ENCODE data around the gene TPM4.
"Not testable (repeated sequence)": the region's sequence is repeated elsewhere in the genome, so short reads cannot be mapped to it uniquely, and the experiment has no call there.

The TPM4 gene

DNA sequence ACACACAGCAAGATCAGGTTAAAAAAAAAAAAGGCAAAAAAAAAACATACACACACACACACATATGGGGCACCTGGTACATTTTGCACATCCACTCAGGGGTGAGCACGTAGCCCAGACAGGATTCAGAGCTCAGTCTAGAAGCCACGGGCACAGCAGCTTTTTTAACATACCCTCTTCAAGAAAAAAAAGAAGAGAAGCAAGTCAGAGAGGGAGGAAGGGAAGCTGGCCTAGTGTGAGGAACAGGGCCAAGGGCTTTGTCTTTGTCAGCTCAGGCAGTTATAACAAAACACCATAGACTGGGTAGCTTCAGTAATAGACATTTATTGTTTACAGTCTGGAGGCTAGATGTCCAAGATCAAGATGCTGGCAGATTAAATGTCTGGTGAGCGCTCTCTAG is 2.3 kb upstream of the TPM4 start:
- no peak for DNase-seq (ENCODE audit: low read depth)

GRCh38 chr19:16074488-16075365 is 1.6 kb upstream of the TPM4 start:
- DNase-seq (ENCODE audit: low read depth) = no peak

DNA sequence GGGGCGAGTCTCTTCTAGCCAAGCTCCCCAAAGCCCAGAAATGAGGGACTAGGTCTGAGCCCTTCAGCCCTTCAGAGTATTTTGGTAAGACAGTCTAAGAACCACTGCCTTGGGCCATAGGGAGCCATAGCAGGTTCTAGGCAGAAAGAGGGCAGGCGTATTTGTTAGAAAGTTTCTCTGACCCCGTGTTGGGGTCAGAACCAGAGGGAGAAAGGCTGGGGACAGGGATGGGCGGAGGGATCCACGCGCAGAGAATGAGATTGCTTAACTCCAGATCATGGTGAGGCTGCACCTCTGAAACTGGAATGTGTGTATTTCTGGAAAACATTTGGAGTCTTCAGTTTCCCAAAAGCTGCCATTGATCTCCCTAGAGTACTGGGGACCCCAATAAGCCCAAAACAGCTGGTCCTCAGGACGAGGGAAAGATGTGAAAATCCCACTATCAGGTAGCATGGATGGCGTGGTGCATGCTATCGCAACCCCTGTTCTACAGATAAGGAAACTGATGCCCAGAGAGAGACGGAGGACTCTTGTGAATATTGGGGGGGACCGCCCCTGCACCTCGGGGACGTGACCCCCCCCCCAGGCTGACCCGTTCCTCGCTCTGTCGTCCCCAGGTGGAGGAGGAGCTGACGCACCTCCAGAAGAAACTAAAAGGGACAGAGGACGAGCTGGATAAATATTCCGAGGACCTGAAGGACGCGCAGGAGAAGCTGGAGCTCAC is 703 bp upstream of the TPM4 start:
- DNase-seq (ENCODE audit: low read depth) = no peak

DNA sequence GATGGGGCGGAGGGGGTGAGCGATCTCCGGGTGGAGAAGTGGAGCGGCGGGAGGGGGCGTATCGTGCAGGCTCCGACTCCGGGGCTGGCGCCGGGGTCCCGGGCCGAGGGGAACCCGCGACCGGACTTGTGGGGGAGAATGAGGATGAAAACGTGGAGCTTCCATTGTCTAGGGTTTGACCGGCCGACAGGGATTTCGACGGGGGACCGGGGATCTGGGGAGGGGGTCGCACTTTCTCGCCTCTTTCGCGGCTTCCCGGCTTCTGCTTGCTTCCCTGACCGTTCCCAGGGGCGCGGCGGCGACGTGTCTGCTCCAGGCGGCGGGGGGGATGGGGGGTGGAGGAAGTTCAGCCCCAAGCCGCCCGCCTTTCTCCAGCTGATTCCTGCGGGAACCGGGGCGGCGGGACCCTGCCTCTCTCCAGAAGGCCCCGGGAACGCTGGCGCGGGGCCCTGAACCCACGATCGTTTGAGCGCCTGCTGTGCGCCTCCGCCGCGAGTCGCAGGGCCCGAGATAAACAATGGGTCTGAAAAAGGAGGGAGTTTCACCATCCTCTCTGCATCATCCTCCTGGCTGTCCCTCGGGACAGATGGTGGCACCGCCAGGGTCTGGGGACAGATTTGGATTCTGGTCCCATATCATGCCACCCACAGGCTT is 790 bp downstream of the TPM4 start:
- DNase-seq (ENCODE audit: low read depth) = no peak

GRCh38 chr19:16077984-16078758 is 1.9 kb downstream of the TPM4 start:
- DNase-seq (ENCODE audit: low read depth) = no peak

DNA sequence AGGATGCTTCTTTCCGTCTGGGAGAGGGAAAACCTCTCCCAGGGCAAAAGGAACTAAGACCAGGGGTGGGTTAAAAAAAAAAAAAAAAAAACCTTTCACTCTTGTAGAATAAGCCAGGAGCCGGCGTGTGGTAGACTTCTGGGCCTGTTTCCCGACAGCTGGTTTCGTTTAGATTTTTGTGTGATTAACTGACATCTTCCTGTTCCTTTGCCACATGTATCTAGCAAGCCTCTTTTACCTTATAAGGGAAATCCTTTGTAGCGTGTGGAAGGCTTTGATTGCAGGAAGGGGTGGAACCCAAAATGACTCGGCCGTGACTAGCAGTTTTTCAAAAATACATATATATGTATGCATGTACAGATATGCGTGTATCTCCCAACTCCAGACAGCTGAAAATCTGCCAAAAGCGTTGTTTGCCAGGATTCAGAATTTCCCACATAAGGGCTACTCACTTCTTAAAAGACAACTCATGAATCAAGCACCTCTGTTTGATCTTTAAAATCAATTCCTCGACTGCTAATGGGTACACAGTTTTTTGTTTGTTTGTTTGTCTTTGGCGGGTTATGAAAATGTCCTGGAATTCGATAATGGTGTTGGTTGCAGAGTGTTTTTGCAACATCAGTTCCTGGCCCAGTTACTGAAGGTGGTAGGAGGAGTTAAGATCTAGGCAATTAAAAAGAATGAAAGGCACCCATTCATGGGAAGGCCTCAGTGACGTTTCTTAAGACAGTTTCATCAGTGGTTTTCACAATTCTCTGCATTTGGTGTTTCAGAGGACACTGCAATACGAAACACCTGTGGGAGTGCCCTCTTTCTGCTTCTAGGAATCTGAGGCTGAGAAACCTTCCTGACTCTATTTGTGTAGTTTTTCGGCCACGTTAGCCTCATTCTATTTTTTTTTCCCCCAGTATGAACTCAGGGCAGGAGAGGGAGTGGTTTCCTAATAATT is 2.7 kb downstream of the TPM4 start:
- peak; percentile 53 for DNase-seq (ENCODE audit: low read depth)

DNA sequence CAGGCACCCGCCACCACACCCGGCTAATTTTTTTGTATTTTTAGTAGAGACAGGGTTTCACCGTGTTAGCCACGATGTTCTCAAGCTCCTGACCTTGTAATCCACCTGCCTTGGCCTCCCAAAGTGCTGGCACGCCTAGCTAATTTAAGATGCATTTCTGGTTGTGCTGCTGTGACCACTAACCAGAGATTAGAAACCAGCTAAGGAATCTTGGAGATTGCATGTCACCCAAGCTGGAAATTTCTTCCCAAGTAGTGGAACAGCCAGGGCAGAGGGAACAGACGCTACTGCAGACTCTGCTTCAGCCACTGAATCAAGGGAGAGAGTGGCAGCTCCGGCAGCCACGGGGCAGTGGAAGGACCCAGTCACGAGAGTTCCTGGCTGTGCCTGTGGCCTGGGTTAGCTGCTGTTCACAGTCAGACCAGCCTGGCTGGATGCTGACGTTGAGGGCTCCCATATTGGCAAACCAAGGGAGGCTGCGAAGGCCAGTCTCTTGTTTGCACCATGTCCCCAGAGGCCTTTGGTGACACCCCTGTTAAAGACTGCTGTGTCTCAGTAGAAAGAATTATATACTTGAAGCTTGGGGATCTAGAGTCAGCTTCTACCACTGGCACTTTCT is 7.9 kb downstream of the TPM4 start:
- no peak for DNase-seq (ENCODE audit: low read depth)

GRCh38 chr19:16085115-16085514 is 8.8 kb downstream of the TPM4 start:
- no peak for DNase-seq (ENCODE audit: low read depth)

DNA sequence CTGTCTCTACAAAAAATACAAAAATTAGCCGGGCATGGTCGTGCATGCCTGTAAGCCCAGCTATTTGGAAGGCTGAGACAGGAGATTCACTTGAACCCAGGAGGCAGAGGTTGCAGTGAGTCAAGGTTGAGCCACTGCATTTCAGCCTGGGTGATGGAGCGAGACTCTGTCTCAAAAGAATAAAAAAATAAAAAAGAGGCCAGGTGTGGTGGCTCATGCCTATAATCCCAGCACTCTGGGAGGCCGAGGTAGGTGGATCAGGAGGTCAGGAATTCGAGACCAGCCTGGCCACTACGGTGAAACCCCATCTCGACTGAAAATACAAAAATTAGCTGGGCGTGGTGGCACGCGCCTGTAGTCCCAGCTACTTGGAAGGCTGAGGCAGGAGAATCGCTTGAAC is 11.1 kb downstream of the TPM4 start:
- DNase-seq (ENCODE audit: low read depth) = not testable (repeated sequence)

- no peak for DNase-seq (ENCODE audit: low read depth)
These were observed 11.6 kb downstream of the TPM4 start for GRCh38 chr19:16087940-16088339.

- no peak for DNase-seq (ENCODE audit: low read depth)
These were observed 12.2 kb downstream of the TPM4 start for GRCh38 chr19:16088351-16089009.

DNA sequence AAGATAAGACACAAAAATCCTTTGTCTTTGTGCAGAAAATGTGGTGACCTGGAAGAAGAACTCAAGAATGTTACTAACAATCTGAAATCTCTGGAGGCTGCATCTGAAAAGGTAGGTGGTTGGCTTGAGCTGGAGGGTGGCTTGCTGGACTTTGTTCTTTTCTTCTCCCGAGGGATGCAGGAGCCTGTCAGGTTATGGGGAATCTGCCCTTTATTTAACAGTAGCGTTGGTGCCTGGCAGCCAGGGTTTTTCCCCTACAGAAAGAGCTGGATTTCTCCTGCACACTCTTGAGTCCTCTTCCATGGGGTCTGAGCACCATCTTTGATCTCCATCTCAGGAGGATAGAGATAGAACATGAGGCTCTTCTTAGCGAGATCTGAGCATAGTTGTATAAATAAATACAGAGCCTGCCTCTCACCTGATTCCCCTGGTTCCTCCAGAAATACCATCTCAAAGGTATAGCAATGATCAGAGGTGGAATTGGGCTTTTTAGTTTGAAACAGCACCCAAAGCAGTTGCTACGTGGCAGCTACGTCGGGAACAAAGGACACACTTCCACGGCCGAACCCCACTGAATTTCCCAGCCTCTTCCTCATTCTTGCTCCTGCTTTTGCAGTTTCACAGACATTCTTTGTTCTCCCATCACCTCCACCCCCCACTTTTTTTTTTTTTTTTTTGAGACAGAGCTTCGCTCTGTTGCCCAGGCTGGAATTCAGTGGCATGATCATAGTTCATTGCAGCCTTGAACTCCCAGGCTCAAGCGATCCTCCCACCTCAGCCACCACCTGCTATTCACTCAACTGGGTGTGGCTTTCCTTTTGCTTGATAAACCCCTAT is 12.9 kb downstream of the TPM4 start:
- DNase-seq (ENCODE audit: low read depth) = no peak

DNA sequence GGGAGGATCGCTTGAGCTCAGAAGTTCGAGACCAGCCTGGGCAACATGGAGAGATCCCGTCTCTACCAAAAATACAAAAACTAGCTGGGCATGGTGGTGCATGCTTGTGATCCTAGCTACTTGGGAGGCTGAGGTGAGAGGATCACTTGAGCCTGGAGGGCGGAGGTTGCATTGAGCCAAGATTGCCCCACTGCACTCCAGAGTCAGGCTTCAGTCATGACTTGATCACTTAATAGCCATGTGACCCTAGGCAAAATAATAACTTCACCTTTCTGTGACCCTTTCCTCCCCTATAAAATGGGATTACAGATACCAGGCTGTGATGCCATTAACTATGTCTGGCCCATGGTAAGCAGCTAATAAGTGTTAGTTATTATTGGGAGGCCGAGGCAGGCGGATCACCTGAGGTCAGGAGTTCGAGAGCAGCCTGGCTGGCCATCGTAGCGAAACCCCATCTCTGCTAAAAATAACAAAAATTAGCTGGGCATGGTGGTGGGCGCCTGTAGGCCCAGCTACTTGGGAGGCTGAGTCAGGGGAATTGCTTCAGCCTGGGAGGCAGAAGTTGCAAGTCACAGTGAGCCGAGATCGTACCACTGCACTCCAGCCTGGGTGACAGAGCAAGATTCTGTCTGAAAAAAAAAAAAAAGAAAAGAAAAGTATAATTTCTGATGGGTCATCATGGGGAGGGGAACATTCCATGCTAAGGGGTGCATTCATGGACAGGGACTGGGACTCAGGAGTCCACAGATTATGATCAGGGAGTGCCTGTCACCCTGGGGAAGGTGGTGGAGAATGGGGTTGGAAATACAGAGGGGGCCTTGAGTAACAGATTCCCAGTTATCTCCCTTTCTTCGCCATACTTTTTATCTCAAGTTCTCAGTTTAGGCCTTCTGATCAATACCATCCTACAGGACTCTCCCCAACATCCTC is 15.5 kb downstream of the TPM4 start:
- DNase-seq (ENCODE audit: low read depth) = no peak

DNA sequence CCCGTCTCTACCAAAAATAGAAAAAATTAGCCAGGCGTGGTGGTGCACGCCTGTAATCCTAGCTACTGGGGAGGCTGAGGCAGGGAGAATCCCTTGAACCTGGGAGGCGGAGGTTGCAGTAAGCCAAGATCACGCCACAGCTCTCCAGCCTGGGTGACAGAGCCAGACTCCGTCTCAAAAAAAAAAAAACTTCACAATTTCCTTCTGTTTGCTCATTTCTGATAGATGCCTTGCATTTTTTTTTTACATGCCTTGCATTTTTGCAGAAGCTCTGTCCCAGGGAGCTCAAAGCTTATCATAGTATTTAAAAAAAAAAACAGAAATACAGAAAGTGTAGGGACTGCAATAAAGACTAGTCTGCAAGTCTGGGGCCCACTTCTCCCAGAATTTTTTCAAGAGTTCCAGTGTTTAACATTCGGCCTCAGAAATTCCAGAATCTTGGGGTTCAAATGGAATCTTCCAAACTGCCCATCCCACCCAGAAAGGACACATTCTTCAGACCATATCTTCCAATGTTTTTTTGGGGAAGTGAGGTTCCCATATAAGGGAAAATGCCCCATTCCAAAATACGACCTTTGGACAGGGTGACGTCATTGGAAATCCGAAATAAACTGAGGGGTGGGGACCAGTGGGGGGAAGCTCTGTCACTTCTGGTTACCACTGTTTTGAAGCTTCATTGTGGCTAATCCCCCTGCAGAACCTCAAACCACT is 18.2 kb downstream of the TPM4 start:
- no peak for DNase-seq (ENCODE audit: low read depth)

- no peak for DNase-seq (ENCODE audit: low read depth)
These were observed 18.8 kb downstream of the TPM4 start for GRCh38 chr19:16095071-16095571.

- DNase-seq (ENCODE audit: low read depth) = no peak
These were observed 20.1 kb downstream of the TPM4 start for GRCh38 chr19:16096280-16096855.

DNA sequence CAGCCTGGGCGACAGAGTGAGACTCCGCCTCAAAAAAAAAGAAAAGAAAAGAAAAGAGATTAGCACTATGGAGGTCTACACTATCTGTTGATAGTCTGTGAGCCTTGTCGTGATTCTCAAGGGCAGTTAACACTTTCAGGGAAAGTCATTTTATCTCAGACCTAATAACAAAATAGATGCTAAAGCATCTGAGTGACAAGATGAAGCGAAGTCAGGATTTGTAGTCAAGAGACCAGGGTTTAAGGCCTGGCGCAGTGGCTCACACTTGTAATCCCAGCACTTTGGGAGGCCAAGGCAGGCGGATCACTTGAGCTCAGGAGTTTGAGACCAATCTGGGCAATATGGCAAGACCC is 22.1 kb downstream of the TPM4 start:
- no peak for DNase-seq (ENCODE audit: low read depth)
